Right lobe of liver (tissue), 4 donors: Measurements from ENCODE around the gene MARVELD2.
A peak's percentile ranks its signal among the peaks of the same experiment; 100 is the strongest.

Experiments
- POLR2A ChIP-seq: fragments of 450-650 bp; IDR thresholded peaks from one replicate; pipeline ENCODE4 v1.6.1; 2017; ENCODE audit warnings: antibody characterized with exemption, mild to moderate bottlenecking
- TF ChIP-seq, protein P1 (sequence below), 4 donors: fragments of 200-600 bp in 3 of 4; fragments of 450-650 bp in 1 of 4; IDR thresholded peaks; one replicate each; pipeline versions ENCODE4 v1.5.1 to v1.8.0; 2016 to 2022; ENCODE audit warnings: antibody characterized with exemption in 4 of 4, mild to moderate bottlenecking in 2 of 4
- donor health status: DM: no; HTN: no; CAD: no.
- donor health status: DM: no; HTN: no; CAD: no.
- donor health status: DM: no; HTN: yes; CAD: no.

DNA sequence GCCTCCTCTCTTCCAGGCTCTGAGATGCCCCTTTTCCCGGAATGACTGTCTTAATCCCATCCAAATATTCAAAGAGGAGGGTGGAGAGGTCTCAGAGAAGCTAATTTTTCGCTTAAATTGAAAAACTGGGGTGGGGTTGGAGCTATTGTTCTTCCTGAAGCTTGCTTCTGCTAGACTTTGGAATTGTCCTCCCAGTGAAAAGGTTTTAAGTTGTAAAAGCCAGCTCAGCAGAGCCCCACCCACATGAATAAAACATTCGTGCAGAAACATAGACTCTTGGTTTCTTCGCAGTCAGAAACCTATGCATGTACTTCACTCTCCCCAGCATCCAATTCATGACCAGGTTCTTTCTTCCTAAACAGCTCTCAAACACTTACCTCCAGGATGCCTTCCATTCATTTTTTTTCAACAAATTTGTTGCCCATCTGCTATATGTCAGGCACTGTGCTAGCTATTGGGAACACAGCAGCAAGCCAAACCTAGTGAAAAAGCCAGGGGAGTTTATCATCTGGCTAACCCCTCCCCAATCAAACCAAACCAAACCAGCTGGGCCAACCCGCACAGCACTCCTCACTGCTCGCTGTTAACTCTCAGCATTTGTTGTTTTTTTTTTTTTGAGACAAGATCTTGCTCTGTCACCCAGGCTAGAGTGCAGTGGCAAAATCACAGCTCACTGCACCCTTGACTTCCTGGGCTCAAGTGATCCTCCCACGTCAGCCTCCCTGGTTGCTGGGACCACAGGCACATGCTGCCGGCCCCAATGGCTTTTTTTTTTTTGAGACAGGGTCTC, 39.7 kb downstream of the MARVELD2 start:
- TF ChIP-seq, protein P1, sequence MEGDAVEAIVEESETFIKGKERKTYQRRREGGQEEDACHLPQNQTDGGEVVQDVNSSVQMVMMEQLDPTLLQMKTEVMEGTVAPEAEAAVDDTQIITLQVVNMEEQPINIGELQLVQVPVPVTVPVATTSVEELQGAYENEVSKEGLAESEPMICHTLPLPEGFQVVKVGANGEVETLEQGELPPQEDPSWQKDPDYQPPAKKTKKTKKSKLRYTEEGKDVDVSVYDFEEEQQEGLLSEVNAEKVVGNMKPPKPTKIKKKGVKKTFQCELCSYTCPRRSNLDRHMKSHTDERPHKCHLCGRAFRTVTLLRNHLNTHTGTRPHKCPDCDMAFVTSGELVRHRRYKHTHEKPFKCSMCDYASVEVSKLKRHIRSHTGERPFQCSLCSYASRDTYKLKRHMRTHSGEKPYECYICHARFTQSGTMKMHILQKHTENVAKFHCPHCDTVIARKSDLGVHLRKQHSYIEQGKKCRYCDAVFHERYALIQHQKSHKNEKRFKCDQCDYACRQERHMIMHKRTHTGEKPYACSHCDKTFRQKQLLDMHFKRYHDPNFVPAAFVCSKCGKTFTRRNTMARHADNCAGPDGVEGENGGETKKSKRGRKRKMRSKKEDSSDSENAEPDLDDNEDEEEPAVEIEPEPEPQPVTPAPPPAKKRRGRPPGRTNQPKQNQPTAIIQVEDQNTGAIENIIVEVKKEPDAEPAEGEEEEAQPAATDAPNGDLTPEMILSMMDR (IDR thresholded peaks at IDR 0.05), result no peak
- peak; percentile 14 for TF ChIP-seq POLR2A
